ENCODE data around the gene PLSCR1. TPM values are rescaled to one million over a fixed set of nuclear protein-coding genes. Genes with fewer than 3 reads are reported as not detected.

Gene PLSCR1
- total and polyA plus RNA-seq, 8 donors = 67.2 to 126 (median 84.9) TPM

DNA sequence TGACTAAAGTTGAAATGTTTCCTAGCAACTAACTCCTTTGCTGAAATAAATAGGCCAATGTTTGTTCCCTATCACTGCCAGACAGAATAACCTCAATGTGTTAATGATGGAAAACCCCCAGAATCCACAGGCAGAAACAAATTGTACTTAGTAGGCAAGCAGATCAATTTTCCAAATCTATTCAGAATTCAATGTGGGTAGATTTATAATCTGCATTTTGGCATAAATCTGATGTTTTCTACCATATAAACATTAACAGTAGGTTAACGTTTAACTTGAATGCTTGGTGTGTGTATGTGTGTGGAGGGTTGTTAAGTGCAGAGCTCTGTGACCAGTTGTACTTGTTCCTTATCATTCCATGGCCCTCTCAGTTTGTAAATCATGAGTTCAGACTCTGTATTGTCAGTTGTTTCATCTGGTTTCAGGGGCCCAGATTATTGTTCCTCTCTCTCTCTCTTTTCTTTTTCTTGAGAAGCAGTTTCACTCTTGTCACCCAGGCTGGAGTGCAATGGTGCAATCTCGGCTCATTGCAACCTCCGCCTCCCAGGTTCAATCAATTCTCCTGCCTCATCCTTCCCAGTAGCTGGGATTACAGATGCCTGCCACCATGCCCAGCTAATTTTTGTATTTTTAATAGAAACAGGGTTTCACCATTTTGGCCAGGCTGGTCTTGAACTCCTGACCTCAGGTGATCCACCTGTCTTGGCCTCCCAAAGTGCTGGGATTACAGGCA is 32.8 kb downstream of the PLSCR1 start:
- H3K36me3 ChIP-seq = peaks cover 0 to 60% of the 10 kb centered on the region in 2 donors
- no peaks in the 10 kb centered on the region for H3K9me3 ChIP-seq
- ATAC-seq (peak; percentile 75), DNase-seq (peak in 1 of 4 donors; percentile 53)
- no peaks in the 10 kb centered on the region for H3K27me3 ChIP-seq
- TF ChIP-seq, protein P1, sequence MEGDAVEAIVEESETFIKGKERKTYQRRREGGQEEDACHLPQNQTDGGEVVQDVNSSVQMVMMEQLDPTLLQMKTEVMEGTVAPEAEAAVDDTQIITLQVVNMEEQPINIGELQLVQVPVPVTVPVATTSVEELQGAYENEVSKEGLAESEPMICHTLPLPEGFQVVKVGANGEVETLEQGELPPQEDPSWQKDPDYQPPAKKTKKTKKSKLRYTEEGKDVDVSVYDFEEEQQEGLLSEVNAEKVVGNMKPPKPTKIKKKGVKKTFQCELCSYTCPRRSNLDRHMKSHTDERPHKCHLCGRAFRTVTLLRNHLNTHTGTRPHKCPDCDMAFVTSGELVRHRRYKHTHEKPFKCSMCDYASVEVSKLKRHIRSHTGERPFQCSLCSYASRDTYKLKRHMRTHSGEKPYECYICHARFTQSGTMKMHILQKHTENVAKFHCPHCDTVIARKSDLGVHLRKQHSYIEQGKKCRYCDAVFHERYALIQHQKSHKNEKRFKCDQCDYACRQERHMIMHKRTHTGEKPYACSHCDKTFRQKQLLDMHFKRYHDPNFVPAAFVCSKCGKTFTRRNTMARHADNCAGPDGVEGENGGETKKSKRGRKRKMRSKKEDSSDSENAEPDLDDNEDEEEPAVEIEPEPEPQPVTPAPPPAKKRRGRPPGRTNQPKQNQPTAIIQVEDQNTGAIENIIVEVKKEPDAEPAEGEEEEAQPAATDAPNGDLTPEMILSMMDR (IDR thresholded peaks at IDR 0.05) = no peak
- H3K4me3 ChIP-seq = no peak overlapping the region
- intact Hi-C loops (cut with DNase I) = no loop called here
- peaks cover 0 to 13% of the 10 kb centered on the region in 2 donors for H3K4me1 ChIP-seq
- H3K27ac ChIP-seq = peak overlapping the region in 1 of 2 donors; percentile 39

DNA sequence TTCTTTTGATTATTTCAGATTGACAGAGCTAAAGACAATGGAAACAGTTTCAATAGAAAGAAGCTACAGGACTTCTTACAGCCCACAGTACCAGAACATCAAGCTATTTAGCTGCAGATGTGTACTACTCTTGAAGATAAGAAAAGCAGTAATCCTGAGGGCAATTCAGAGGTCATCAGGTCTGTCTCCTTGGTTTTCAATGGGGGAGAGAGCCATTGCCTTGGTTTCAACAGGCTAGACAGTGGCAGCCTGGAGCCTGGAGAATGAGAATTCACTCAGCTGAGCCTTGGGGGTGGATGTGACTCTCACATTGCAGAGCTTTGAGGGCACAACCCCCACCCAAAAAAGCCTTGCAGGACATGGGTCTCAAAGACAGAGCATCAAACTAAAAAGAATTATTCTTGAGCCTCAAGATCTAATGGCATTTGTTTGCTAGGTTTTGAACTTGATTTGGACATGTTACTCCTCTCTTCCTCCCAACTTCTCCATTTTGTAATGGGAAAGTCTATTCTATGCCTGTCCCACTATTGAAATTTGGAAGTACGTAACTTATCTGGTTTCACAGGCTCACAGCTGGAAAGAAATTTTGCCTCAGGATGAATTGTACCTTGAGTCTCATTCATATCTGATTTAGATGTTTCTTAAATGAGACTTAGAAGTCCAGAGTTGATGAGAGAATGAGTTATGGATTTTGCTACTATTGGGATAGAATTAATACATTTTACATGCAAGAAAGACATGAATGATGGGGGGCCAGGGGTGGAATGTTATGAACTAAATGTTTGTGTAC is 36.9 kb downstream of the PLSCR1 start:
- no peaks in the 10 kb centered on the region for H3K27me3 ChIP-seq
- TF ChIP-seq, protein P1 (IDR thresholded peaks at IDR 0.05) = no peak
- H3K9me3 ChIP-seq = no peaks in the 10 kb centered on the region
- peaks cover 7 to 40% of the 10 kb centered on the region in 2 donors for H3K4me1 ChIP-seq
- DNase-seq = no peak
- intact Hi-C loops (cut with DNase I) = no loop called here
- no peak overlapping the region for H3K4me3 ChIP-seq
- H3K27ac ChIP-seq = peak overlapping the region; percentile 54 to 64
- H3K36me3 ChIP-seq = peaks cover 0 to 20% of the 10 kb centered on the region in 2 donors
- ATAC-seq = no peak

DNA sequence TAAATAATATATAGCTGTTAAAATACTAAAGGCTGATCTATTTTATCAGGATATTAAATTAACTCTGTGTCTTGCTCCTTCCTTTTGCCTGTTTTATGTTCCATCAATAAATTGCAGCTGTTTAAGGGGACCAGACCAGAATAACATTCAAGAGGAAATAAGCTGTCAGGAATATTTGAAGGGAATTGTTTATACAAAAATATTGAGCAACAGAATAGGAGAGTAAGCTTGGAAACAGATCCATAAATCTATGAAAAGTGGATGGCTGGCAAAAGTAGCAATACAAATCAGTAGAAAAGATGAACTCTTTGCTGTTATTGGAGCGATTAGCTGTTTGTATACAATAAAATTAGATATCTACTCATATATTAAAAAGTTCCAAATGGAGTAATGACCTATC is 38.9 kb downstream of the PLSCR1 start:
- Histone ChIP-seq H3K36me3 (no peaks in the 10 kb centered on the region), H3K27me3 (no peaks in the 10 kb centered on the region), H3K4me1 (peaks cover 7 to 40% of the 10 kb centered on the region in 2 donors), H3K27ac (peak overlapping the region; percentile 64 to 71), H3K9me3 (no peaks in the 10 kb centered on the region), H3K4me3 (no peak overlapping the region)
- DNase-seq (peak in 1 of 4 donors; percentile 37), ATAC-seq (no peak)
- TF ChIP-seq, protein P1 (IDR thresholded peaks at IDR 0.05) = no peak
- intact Hi-C loops (cut with DNase I) = no loop called here

DNA sequence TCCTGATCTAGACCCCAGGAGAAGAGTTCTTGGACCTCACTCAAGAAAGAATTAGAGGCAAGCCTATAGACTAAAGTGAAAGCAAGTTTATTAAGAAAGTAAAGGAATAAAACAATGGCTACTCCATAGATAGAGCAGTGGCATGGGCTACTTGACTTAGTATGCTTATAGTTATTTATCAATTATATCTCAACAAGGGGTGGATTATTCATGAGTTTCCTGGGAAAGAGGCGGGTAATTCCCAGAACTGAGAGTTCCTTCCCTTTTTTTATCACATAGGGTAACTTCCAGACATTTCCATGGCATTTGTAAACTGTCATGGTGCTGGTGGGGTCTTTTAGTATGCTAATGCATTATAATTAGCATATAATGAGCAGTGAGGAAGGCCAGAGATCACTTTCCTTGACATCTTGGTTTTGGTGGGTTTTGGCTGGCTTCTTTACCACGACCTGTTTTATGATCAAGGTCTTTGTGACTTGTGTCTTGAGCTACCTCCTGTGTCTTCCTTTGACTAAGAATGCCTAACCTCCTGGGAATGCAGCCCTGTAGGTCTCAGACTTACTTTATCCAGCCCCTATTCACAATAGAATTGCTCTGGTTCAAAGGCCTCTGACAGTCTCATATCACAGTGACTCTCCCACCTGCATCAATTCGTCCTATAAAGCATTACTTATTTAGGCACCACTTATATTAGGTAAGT is 39.8 kb downstream of the PLSCR1 start:
- peaks cover 7 to 40% of the 10 kb centered on the region in 2 donors for H3K4me1 ChIP-seq
- ATAC-seq (no peak), DNase-seq (no peak)
- H3K36me3 ChIP-seq = no peaks in the 10 kb centered on the region
- no peaks in the 10 kb centered on the region for H3K27me3 ChIP-seq
- peak overlapping the region; percentile 34 to 48 for H3K27ac ChIP-seq
- TF ChIP-seq, protein P1 (IDR thresholded peaks at IDR 0.05) = no peak
- H3K4me3 ChIP-seq = no peak overlapping the region
- intact Hi-C loops (cut with DNase I) = no loop called here
- no peaks in the 10 kb centered on the region for H3K9me3 ChIP-seq

Measured in left lung (tissue), 10 donors.